HEK293 (cell line): ENCODE measurements around the gene SPTBN1.

Experiments used
- CTCF ChIA-PET: fragments of 350-600 bp; formaldehyde crosslinking; extraction: SDS; loops from one replicate; lab custom pipeline; 2021; ENCODE audit warnings: antibody characterized with exemption; lab: Yijun Ruan, JAX
- POLR2A ChIA-PET: fragments of 300-600 bp; formaldehyde crosslinking; extraction: SDS; loops from one replicate; lab custom pipeline; 2020; ENCODE audit warnings: antibody characterized with exemption, inconsistent platforms; lab: Yijun Ruan, JAX
- H3K27ac ChIP-seq: fragments of 200-500 bp; sonication (Bioruptor generic); 2 replicates; pipeline ENCODE4 v1.5.1; 2014; ENCODE audit warnings: low read depth, low read length, control low read depth, inconsistent platforms; ENCODE audit errors: extremely low read depth
- H3K36me3 ChIP-seq, 2 experiments: fragments of 200-500 bp in 1 of 2; sonication (Bioruptor generic) in 1 of 2; 1 replicate in 1 of 2; 2 replicates in 1 of 2; pipeline ENCODE4 v1.5.1; 2014 to 2017; ENCODE audit warnings: inconsistent platforms in 2 of 2, low read length in 2 of 2; ENCODE audit not compliant: control insufficient read depth in 2 of 2, insufficient read depth in 1 of 2
- H3K4me1 ChIP-seq: fragments of 200-500 bp; sonication (Bioruptor generic); 2 replicates; pipeline ENCODE4 v1.5.1; 2014; ENCODE audit warnings: mild to moderate bottlenecking, low read length, inconsistent platforms; ENCODE audit not compliant: control insufficient read depth, insufficient read depth
- H3K4me3 ChIP-seq: 2 replicates; pipeline ENCODE4 v1.5.1; 2011; ENCODE audit warnings: low read depth, mild to moderate bottlenecking, control low read depth, low read length, moderate library complexity
- H3K9me3 ChIP-seq: fragments of 200-500 bp; sonication (Bioruptor generic); 2 replicates; pipeline ENCODE4 v1.5.1; 2014; ENCODE audit warnings: low read depth, low read length, inconsistent platforms; ENCODE audit not compliant: control insufficient read depth, insufficient read depth
- BCL11B ChIP-seq: fragments of 450-650 bp; formaldehyde crosslinking; IDR thresholded peaks from 2 replicates; pipeline ENCODE4 v1.5.1; 2016; ENCODE audit warnings: low read depth, missing biosample characterization, missing genetic modification characterization
- GLIS2 ChIP-seq: fragments of 450-650 bp; formaldehyde crosslinking; IDR thresholded peaks from 2 replicates; pipeline ENCODE4 v1.5.1; 2016; ENCODE audit warnings: missing biosample characterization, missing genetic modification characterization
- OSR2 ChIP-seq: fragments of 450-650 bp; formaldehyde crosslinking; IDR thresholded peaks from 2 replicates; pipeline ENCODE4 v1.5.1; 2016; ENCODE audit warnings: missing biosample characterization, missing genetic modification characterization
- ZNF114 ChIP-seq: fragments of 450-650 bp; formaldehyde crosslinking; IDR thresholded peaks from 2 replicates; pipeline ENCODE4 v1.5.0; 2017; ENCODE audit warnings: missing biosample characterization, missing genetic modification characterization
- ZNF121 ChIP-seq: fragments of 450-650 bp; formaldehyde crosslinking; IDR thresholded peaks from 2 replicates; pipeline ENCODE4 v1.5.1; 2016; ENCODE audit warnings: missing biosample characterization, missing genetic modification characterization
- ZNF148 ChIP-seq: fragments of 450-650 bp; formaldehyde crosslinking; IDR thresholded peaks from 2 replicates; pipeline ENCODE4 v1.5.0; 2017; ENCODE audit warnings: missing biosample characterization, missing genetic modification characterization, borderline replicate concordance
- ZNF184 ChIP-seq: fragments of 450-650 bp; IDR thresholded peaks from 2 replicates; pipeline ENCODE4 v1.5.1; 2018; ENCODE audit warnings: missing biosample characterization, mild to moderate bottlenecking, missing genetic modification characterization
- ZNF2 ChIP-seq: fragments of 450-650 bp; formaldehyde crosslinking; IDR thresholded peaks from 2 replicates; pipeline ENCODE4 v1.5.1; 2016; ENCODE audit warnings: missing biosample characterization, missing genetic modification characterization
- ZNF221 ChIP-seq: fragments of 450-650 bp; formaldehyde crosslinking; IDR thresholded peaks from 2 replicates; pipeline ENCODE4 v1.5.1; 2017; ENCODE audit warnings: missing biosample characterization, missing genetic modification characterization, borderline replicate concordance
- ZNF223 ChIP-seq: fragments of 450-650 bp; formaldehyde crosslinking; IDR thresholded peaks from 2 replicates; pipeline ENCODE4 v1.5.1; 2016; ENCODE audit warnings: missing biosample characterization, missing genetic modification characterization
- ZNF341 ChIP-seq: fragments of 450-650 bp; formaldehyde crosslinking; IDR thresholded peaks from 2 replicates; pipeline ENCODE4; 2016; ENCODE audit warnings: low read depth, missing biosample characterization, missing genetic modification characterization
- ZNF366 ChIP-seq: fragments of 450-650 bp; formaldehyde crosslinking; conservative IDR thresholded peaks from 2 replicates; pipeline ENCODE4 v1.5.1; 2016; ENCODE audit warnings: missing biosample characterization, missing genetic modification characterization
- ZNF394 ChIP-seq: fragments of 450-650 bp; formaldehyde crosslinking; IDR thresholded peaks from 2 replicates; pipeline ENCODE4 v1.5.1; 2016; ENCODE audit warnings: missing biosample characterization, missing genetic modification characterization, mild to moderate bottlenecking, moderate library complexity, borderline replicate concordance
- ZNF423 ChIP-seq: fragments of 450-650 bp; formaldehyde crosslinking; IDR thresholded peaks from 2 replicates; pipeline ENCODE4 v1.5.1; 2016; ENCODE audit warnings: missing biosample characterization, missing genetic modification characterization
- ZNF449 ChIP-seq: fragments of 450-650 bp; formaldehyde crosslinking; IDR thresholded peaks from 2 replicates; pipeline ENCODE4 v1.5.1; 2017; ENCODE audit warnings: missing biosample characterization, mild to moderate bottlenecking, missing genetic modification characterization, moderate library complexity
- ZNF629 ChIP-seq: fragments of 450-650 bp; formaldehyde crosslinking; IDR thresholded peaks from 2 replicates; pipeline ENCODE4 v1.5.1; 2017; ENCODE audit warnings: missing biosample characterization, missing genetic modification characterization
- ZNF792 ChIP-seq: fragments of 450-650 bp; formaldehyde crosslinking; IDR thresholded peaks from 2 replicates; pipeline ENCODE4 v1.5.1; 2016; ENCODE audit warnings: missing biosample characterization, missing genetic modification characterization
- ZNF843 ChIP-seq: fragments of 450-650 bp; formaldehyde crosslinking; IDR thresholded peaks from 2 replicates; pipeline ENCODE4 v1.5.1; 2016; ENCODE audit warnings: missing biosample characterization, missing genetic modification characterization
- TF ChIP-seq, protein P1 (sequence below): fragments of 450-650 bp; formaldehyde crosslinking; IDR thresholded peaks from 2 replicates; pipeline ENCODE4 v1.5.1; 2016; ENCODE audit warnings: missing biosample characterization, missing genetic modification characterization
- TF ChIP-seq, protein P2 (sequence below): fragments of 450-650 bp; formaldehyde crosslinking; IDR thresholded peaks from 2 replicates; pipeline ENCODE4 v1.5.1; 2016; ENCODE audit warnings: missing biosample characterization, missing genetic modification characterization
- TF ChIP-seq, protein P3 (sequence below): fragments of 450-650 bp; formaldehyde crosslinking; IDR thresholded peaks from 2 replicates; pipeline ENCODE4 v1.5.1; 2016; ENCODE audit warnings: missing biosample characterization, missing genetic modification characterization, borderline replicate concordance

The SPTBN1 gene

DNA sequence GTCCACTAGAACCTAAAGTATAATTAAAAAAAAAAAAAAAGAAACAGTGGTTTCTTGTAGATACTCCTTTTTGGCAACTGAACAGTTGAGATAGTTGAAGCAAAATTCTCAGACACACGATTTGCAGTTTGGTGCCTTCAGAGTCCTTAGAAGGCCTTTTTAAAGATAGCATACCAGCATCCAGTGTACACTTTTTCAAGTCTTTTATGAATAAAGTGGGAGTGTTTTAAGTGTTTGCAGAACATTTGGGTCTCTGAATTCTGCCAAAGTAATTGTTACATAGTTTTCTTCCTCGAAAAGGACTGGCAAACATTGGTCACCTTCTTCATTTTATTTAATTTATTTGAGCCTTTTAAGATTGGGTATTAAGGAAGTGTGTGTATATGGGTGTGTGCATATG lies 62.3 kb downstream of the SPTBN1 start:
- TF ChIP-seq ZNF223 (tag by site-specific recombination) (no peak), ZNF148 (no peak), ZNF423 (tag by site-specific recombination) (no peak), ZNF221 (tag by site-specific recombination) (no peak), OSR2 (no peak), ZNF341 (tag by site-specific recombination) (no peak), GLIS2 (tag by site-specific recombination) (no peak), ZNF184 (no peak), ZNF121 (tag by site-specific recombination) (no peak), ZNF629 (tag by site-specific recombination) (no peak), ZNF2 (no peak), ZNF449 (tag by site-specific recombination) (no peak), ZNF114 (tag by site-specific recombination) (no peak), ZNF792 (tag by site-specific recombination) (no peak)
- TF ChIP-seq, protein P1, sequence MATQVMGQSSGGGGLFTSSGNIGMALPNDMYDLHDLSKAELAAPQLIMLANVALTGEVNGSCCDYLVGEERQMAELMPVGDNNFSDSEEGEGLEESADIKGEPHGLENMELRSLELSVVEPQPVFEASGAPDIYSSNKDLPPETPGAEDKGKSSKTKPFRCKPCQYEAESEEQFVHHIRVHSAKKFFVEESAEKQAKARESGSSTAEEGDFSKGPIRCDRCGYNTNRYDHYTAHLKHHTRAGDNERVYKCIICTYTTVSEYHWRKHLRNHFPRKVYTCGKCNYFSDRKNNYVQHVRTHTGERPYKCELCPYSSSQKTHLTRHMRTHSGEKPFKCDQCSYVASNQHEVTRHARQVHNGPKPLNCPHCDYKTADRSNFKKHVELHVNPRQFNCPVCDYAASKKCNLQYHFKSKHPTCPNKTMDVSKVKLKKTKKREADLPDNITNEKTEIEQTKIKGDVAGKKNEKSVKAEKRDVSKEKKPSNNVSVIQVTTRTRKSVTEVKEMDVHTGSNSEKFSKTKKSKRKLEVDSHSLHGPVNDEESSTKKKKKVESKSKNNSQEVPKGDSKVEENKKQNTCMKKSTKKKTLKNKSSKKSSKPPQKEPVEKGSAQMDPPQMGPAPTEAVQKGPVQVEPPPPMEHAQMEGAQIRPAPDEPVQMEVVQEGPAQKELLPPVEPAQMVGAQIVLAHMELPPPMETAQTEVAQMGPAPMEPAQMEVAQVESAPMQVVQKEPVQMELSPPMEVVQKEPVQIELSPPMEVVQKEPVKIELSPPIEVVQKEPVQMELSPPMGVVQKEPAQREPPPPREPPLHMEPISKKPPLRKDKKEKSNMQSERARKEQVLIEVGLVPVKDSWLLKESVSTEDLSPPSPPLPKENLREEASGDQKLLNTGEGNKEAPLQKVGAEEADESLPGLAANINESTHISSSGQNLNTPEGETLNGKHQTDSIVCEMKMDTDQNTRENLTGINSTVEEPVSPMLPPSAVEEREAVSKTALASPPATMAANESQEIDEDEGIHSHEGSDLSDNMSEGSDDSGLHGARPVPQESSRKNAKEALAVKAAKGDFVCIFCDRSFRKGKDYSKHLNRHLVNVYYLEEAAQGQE, result no peak
- TF ChIP-seq, protein P2, sequence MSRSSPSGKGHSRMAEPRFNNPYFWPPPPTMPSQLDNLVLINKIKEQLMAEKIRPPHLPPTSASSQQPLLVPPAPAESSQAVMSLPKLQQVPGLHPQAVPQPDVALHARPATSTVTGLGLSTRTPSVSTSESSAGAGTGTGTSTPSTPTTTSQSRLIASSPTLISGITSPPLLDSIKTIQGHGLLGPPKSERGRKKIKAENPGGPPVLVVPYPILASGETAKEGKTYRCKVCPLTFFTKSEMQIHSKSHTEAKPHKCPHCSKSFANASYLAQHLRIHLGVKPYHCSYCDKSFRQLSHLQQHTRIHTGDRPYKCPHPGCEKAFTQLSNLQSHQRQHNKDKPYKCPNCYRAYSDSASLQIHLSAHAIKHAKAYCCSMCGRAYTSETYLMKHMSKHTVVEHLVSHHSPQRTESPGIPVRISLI, result no peak
- 0 out of 2 replicates have a peak, but pooled peaks cover 3% of the 10 kb centered on the region for H3K4me1 ChIP-seq
- ChIA-PET CTCF (interaction anchor here (0.7 kb wide), 1 partner anchor 17 kb away, joined by 4 read pairs; no protein-coding TSS in a partner anchor), POLR2A (no interaction called here)
- H3K36me3 ChIP-seq, result no peaks in the 10 kb centered on the region; a peak in 1 of 3 replicates
- no peaks in the 10 kb centered on the region for H3K9me3 ChIP-seq
- no peak overlapping the region for H3K4me3 ChIP-seq
- no peak overlapping the region for H3K27ac ChIP-seq

- Histone ChIP-seq H3K4me1 (0 out of 2 replicates have a peak, but pooled peaks cover 3% of the 10 kb centered on the region), H3K9me3 (no peaks in the 10 kb centered on the region), H3K4me3 (no peak overlapping the region), H3K36me3 (no peaks in the 10 kb centered on the region; a peak in 1 of 3 replicates), H3K27ac (no peak overlapping the region)
- ChIA-PET CTCF (interaction anchor here (0.7 to 1.2 kb wide), 4 partner anchors 15 to 185 kb away, joined by 3 to 4 read pairs (median 3); no protein-coding TSS in a partner anchor), POLR2A (no interaction called here)
- TF ChIP-seq ZNF394 (tag by site-specific recombination) (peak; percentile 67; the same call in 1 of the 2 replicates), BCL11B (tag by site-specific recombination) (no peak), ZNF843 (tag by site-specific recombination) (no peak), ZNF366 (tag by site-specific recombination) (peak; percentile 35; the same call in 1 of the 2 replicates)
- TF ChIP-seq, protein P3, sequence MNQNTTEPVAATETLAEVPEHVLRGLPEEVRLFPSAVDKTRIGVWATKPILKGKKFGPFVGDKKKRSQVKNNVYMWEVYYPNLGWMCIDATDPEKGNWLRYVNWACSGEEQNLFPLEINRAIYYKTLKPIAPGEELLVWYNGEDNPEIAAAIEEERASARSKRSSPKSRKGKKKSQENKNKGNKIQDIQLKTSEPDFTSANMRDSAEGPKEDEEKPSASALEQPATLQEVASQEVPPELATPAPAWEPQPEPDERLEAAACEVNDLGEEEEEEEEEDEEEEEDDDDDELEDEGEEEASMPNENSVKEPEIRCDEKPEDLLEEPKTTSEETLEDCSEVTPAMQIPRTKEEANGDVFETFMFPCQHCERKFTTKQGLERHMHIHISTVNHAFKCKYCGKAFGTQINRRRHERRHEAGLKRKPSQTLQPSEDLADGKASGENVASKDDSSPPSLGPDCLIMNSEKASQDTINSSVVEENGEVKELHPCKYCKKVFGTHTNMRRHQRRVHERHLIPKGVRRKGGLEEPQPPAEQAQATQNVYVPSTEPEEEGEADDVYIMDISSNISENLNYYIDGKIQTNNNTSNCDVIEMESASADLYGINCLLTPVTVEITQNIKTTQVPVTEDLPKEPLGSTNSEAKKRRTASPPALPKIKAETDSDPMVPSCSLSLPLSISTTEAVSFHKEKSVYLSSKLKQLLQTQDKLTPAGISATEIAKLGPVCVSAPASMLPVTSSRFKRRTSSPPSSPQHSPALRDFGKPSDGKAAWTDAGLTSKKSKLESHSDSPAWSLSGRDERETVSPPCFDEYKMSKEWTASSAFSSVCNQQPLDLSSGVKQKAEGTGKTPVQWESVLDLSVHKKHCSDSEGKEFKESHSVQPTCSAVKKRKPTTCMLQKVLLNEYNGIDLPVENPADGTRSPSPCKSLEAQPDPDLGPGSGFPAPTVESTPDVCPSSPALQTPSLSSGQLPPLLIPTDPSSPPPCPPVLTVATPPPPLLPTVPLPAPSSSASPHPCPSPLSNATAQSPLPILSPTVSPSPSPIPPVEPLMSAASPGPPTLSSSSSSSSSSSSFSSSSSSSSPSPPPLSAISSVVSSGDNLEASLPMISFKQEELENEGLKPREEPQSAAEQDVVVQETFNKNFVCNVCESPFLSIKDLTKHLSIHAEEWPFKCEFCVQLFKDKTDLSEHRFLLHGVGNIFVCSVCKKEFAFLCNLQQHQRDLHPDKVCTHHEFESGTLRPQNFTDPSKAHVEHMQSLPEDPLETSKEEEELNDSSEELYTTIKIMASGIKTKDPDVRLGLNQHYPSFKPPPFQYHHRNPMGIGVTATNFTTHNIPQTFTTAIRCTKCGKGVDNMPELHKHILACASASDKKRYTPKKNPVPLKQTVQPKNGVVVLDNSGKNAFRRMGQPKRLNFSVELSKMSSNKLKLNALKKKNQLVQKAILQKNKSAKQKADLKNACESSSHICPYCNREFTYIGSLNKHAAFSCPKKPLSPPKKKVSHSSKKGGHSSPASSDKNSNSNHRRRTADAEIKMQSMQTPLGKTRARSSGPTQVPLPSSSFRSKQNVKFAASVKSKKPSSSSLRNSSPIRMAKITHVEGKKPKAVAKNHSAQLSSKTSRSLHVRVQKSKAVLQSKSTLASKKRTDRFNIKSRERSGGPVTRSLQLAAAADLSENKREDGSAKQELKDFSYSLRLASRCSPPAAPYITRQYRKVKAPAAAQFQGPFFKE, result no peak
Observed at GRCh38 chr2:54519841-54520459, 63.8 kb downstream of the SPTBN1 start.
